DMS79 treated with DMSO at 0.1 percent for 48 hours (cell line): ENCODE results near the gene ZNF844.
A peak's percentile ranks its signal among the peaks of the same experiment; 100 is the strongest.
"Not testable (repeated sequence)": the region's sequence is repeated elsewhere in the genome, so short reads cannot be mapped to it uniquely, and the experiment has no call there.

Experiments used
- DNase-seq: peaks from one replicate; lab custom pipeline; 2025; lab: John Stamatoyannopoulos, UW

The ZNF844 gene

DNA sequence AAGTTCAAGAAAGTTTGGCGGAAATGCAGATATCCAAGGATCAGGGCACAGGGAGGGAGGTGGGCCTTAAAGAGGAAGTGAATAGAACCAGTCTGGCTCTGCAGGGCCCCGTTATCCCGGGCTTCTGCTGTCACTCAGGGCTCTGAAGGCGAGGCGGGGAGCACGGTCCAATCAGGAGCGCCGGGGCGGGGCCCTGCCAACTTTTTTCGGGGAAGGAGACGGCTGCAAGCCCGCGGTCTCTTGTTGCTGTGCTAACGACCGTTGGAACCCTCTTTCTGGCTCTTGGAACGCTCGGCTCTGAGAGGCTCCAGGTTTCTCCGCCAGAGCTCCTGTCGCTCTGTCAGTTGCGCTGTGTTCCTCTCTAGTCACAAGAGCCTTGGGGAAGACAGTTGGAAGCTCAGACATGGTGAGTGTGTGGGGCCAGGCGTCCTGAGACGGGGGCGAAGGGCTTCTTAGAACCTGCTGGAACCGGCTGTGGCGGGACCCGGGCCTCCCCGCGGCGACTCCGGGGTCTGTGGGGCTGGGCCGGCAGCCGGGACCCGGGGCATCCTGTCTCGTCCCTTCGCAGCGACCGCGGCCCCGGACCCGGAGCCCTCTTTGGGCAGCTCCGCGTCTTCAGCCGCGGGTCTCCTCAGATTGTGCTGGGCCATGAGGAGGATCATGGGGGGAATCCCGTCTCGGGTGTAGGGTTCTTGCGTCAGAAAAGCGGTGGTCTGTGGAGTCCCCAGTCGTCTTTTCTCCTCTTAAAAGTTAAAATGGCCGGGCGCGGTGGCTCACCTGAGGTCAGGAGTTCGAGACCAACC lies 27.7 kb downstream of the ZNF844 start:
- DNase-seq = peak; percentile 26

DNA sequence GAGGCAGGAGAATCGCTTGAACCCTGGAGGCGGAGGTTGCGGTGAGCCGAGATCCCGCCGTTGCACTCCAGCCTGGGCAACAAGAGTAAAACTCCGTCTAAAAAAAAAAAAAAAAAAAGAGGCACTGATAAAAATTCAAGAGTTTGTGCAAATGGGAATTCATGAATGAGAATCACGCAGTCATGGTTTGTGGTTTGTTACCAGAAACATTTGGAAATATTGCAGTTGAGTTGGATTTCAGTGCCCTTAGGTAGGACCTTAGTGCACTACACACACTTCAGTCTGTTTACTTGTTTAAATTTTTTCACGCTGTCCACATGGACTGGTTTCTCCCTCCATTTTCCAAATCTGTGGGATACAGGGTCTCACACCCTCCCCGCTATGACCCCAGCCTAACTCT lies 28.4 kb downstream of the ZNF844 start:
- no peak for DNase-seq

GRCh38 chr19:12093777-12094176 lies 29.2 kb downstream of the ZNF844 start:
- DNase-seq = no peak

DNA sequence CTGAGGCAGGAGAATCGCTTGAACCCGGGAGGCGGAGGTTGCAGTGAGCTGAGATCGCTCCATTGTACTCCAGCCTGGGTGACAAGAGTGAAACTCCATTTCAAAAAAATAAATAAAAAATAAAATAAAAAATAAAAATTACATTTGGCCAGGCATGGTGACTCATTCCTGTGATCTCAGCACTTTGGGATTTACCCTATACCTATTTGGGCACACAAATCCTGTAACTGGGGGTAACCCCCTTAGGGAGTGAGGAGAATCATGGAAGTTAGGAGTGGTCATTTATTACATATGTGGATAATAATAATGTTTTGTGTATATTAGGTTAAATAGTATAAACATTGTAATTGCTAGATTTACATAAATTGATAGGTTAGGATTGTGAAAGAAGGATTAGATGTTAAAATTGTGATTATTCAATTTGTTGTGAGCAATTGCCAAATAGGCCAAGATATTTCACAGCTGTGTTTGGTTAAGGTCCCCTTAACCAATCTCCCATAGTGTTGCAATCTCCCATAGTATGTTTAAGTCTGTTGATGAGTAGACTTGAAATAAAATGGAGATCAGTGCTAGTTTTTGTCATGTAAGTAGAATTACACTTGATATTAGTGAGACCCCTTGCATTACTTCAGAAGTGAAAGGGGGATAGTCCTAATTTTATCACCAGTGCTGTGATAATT lies 30.7 kb downstream of the ZNF844 start:
- DNase-seq = no peak

DNA sequence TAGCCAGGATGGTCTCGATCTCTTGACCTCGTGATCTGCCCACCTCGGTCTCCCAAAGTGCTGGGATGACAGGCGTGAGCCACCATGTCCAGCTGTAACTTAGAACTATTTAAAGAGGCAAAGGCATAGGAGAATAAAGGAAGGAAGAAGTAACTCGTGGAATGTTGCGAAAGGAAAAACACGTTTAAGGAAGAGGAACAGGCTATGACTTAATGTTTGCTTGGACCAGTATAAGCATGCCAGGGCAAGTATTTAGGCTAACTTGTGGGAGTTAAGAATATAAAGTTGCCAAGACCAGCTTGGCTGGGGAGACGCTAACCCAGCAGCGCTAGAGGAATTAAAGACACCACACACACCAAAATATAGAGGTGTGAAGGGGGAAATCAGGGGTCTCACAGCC lies 33.5 kb downstream of the ZNF844 start:
- DNase-seq = no peak

DNA sequence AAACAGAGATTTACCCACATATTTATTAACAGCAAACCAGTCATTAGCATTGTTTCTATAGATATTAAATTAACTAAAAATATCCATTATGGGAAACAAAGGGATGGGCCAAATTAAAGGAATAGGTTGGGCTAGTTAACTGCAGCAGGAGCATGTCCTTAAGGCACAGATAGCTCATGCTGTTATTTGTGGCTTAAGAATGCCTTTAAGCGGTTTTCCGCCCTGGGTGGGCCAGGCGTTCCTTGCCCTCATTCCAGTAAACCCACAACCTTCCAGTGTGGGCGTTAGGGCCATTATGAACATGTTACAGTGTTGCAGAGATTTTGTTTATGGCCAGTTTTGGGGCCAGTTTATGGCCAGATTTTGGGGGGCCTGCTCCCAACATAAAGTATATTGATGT lies 39.4 kb downstream of the ZNF844 start:
- DNase-seq = not testable (repeated sequence)

GRCh38 chr19:12111176-12111575 lies 46.6 kb downstream of the ZNF844 start:
- DNase-seq = no peak

GRCh38 chr19:12111943-12112637 lies 47.6 kb downstream of the ZNF844 start:
- DNase-seq = no peak

GRCh38 chr19:12112701-12113100 lies 48.2 kb downstream of the ZNF844 start:
- DNase-seq = no peak

DNA sequence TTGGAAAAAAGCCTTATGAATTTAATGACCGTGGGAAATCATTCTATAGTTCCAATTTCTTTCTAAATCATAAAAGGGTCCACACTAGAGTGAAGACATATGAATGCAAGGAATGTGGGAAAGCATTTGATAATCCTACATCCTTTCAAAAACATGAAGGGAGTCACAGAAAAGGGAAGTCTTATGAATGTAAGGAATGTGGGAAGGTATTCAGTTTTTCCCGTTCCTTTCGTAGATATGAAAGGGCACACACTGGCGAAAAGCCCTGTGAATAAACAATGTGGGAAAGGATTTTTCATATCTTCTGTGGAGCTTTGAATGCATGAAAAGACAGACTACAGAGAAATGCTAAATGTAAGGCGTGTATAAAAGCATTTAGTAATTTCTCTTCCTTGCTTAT lies 48.6 kb downstream of the ZNF844 start:
- DNase-seq = no peak

DNA sequence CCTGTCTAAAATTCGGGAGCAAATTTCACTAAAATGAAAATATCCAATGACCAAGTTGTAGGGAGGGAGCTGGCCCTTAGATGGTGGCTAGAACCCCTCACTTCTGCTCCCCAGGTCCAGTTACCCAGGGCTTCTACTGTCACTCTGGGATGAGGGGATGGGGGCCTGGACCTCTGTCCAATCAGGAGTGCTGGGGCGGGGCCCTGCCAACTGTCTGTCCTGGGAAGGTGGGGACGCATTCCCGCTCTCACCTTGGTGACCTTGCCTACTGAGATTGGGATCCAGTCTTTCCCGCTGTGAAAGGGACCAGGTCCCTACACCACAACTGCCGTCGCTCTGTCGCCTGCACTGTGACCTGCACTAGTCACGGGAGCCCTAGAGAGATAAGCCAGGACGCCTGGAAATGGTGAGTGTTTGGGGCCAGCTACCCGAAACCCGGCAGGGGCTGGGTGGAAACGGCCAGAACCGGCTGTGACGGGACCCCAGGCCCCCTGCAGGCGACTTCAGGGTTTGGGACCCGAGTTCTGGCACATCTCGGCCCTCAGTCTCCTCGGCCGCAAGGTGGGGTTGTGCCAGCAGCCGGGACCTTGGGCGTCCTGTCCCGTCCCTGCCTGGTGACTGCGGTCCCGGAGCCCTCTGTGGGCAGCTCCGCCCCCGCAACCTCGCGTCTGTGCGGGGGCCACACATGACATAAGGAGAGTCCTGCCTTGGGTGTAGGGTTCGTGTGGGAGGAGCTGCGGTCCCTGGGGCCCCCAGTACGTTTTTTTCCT lies 52.9 kb downstream of the ZNF844 start:
- DNase-seq = no peak

GRCh38 chr19:12126707-12127106 lies 62.2 kb downstream of the ZNF844 start:
- no peak for DNase-seq
